CD4-positive, alpha-beta T cell treated with Interleukin-6 for 4 hours (primary cell): Measurements from ENCODE around the gene SETBP1.
"Not testable (repeated sequence)": the region's sequence is repeated elsewhere in the genome, so short reads cannot be mapped to it uniquely, and the experiment has no call there.

ENCODE experiments used
- DNase-seq: peaks from one replicate; pipeline ENCODE4 v3.0.0-alpha.2; 2020; ENCODE audit warnings: mixed read lengths

SETBP1 gene

GRCh38 chr18:44796429-44797428, 116.0 kb downstream of the SETBP1 start:
- DNase-seq = no peak

DNA sequence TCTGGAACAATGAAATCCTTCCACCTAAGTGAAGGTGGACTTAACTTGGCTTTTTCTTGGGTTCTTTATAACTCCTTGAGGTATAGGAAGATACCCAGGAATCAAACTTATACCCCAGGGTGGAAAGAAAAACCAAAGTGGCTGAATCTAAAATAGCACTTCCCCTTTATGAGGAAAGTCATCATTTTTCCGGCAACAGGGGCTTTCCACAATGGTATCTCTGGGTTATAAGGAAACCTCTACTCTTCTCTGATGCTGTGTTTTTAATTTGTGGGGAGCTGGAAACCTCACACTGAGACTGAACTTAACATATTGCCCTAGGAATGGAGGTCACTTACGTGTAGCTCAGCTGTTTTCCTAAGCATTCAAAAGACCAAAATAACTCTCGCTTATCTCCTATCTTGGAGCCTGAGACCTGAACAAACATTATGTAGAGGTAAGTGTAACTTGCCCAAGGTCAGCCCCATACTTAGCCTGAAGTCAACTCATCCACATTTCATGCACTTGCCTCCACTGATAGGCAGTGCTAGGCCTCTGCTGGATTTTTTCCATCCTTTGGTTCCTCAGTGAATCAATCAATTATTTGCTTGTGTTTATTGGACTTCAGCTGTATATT, 117.9 kb downstream of the SETBP1 start:
- DNase-seq = no peak

DNA sequence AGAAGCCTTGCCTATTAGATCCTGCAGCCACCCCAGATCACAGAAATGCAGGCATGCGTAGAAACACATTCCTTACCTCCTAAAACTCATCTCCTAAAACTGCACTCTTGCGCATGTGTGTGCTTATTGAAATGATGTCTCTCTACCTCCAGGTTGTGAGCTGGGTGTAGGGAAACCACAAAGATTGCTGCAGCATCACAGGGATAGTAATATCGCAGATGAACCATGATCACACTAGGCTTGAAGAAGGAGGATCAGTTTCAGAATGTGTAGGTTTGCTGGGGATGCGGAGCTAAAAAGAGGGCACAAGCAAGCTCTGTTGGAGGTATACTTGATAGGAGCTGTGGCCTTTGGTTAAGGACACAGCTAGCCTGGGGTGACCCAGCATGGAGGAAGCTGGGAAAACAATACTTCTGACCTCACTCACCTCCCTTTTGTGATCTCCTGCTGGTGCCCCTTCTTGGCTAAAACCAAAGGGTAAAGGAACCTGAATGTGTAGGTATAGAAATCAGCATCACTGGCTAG, 118.8 kb downstream of the SETBP1 start:
- no peak for DNase-seq

GRCh38 chr18:44799907-44800421, 119.3 kb downstream of the SETBP1 start:
- no peak for DNase-seq

DNA sequence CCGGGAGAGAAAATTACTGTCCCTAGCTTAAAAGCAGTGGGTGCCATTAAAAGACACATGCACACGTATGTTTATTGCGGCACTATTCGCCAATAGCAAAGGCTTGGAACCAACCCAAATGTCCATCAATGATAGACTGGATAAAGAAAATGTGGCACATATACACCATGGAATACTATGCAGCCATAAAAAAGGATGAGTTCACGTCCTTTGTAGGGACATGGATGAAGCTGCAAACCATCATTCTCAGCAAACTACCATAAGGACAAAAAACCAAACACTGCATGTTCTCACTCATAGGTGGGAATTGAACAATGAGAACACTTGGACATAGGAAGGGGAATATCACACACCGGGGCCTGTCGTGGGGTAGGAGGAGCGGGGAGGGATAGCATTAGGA, 120.1 kb downstream of the SETBP1 start:
- DNase-seq = not testable (repeated sequence)

DNA sequence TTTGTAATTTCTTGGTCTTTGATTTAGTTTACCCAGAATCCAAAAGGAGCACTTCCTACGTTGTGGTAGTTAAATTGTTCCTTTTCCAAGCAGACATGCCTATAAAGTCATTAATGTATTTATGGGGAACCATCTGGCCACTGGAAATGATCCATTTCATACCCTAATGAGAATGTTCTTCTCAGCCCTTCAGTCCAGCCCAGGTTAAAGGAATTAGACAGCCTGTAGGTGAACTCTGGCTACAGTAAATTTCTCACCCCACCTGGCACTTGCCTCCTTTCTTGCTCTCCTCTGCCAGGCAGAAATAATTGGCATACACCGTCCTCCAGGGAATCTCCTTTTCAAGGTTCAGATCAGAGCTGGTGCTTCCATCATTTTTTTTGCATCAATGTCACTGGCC, 121.1 kb downstream of the SETBP1 start:
- DNase-seq = no peak

DNA sequence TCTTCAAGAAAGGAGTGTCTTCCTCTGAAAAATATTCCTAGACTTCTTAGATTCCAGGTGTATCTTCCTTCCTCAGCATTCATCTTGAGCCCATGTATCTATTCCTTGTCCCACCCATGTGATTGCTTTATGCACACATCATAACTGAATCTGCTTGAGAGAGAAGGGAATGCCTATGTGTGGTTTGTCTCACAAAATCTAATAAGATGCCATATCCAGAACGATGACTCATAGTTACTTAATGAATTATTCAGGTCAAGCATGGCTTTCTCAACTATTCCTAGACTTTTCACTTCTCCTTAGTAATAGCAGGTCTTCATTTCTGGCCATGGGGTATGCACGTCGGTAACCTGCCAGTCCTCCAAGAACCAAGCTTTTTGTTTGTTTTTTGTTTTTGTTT, 121.8 kb downstream of the SETBP1 start:
- no peak for DNase-seq

DNA sequence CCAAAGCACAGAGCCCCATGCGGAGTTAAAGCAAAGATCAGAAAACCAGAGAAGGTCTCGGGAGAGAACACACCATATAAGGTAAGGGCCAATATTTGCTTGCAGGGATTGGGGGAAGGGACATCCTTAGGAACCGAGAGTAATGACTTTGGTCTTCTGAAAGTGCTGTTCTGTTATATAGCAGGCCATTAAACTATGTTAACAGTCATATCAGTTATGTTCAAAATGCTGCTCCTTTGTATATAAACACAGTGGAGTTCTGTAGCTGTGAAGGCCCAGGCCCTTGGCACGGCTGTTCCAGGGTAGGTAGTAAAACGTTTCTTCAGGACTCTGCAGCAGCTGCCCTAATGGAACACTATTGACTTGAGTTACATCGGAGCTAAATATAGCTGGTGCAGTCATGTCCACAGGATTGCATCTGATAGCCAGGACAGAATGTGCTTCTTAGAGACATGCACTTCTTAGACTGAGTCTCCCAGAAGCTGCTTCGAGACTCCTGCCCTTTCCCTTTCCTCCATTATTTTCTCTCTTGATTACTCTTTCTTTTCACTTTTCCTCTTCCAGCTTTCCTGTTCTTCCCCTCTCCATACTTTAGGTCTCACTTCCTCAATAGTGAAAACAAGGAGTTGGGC, 122.4 kb downstream of the SETBP1 start:
- no peak for DNase-seq

- no peak for DNase-seq
These were observed 123.3 kb downstream of the SETBP1 start for GRCh38 chr18:44804033-44804432.

DNA sequence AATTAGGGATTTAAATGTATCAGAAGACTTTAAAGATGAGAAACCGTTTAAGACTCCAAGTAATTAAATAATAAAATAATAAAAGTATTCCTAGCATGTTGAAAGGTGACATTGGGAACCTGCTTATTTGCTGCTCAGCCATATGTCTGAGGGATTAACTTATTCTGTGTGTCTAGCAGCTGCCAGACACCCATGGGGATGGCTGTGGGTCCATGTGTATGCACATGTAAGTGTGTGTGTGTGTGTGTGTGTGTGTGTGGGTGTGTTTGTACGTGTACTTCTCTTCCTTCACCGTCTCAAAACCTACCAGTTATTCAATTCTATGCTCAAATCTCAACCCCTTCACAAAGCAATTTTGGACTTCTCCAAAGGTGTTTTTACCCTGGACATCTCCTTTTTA, 124.5 kb downstream of the SETBP1 start:
- no peak for DNase-seq

GRCh38 chr18:44805643-44806042, 125.0 kb downstream of the SETBP1 start:
- no peak for DNase-seq

DNA sequence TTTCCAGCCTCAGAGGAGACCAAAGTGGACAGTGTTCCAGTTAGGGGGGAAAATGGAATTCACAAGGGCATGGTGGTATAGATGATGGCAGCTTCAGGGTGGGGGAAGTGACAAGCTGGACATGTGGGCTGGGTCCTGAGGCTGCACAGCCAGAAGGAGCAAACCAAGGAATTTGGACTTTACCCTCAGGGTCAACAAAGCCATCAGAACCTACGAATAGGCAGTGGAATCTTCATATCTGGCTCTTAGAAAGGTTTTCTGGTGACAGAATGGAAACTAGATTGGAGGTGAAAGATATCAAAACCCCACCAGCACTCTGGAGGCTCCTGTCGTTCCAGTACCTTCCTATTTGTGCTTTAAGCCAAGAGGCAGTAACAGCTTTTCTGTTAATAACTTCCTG, 127.1 kb downstream of the SETBP1 start:
- DNase-seq = no peak

DNA sequence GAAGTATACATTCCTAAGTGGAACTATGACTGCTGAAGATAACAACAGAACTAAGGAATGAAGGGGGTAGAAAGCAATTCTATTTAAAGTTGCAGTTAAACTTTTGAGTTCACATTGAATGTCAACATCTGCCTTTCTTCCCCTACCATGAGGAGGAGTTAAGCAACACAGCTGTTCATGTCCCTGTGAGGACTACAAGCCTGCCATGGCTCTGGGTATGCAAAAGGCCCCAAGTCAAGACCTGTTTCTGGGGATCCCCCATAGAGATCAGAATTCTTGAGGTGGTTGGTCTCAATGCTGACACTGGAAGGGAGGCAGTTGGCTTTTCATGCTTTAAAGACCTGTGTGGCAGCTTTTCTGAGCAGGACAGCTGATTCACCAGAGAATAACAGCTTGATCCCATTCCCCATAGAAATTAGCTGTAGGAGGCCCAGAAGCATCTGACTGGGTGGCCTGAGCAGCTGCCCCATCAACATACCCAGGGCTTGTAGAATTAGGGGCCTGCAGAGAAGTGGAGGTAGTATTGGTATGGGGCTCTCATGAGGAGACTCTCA, 131.0 kb downstream of the SETBP1 start:
- no peak for DNase-seq

DNA sequence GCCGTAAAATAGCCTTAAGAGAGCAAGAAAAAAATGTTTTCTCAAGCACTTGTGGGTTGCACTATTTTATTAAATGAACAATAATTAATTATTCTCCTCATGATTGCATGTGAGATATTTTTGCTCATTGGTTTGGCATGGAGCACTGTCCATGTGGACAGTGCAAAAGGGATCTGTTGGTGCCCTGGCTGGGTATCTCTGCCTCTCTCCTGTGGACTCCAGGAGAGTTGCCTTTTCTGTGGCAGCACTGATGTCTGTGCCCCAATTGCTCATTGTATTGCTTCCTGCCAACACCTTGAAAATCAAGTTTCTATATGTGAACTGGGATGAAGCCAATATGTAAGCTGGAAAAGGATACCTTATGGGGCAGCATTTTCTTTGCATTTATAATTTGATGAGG, 131.7 kb downstream of the SETBP1 start:
- DNase-seq = no peak

GRCh38 chr18:44813586-44813985, 132.9 kb downstream of the SETBP1 start:
- DNase-seq = no peak

DNA sequence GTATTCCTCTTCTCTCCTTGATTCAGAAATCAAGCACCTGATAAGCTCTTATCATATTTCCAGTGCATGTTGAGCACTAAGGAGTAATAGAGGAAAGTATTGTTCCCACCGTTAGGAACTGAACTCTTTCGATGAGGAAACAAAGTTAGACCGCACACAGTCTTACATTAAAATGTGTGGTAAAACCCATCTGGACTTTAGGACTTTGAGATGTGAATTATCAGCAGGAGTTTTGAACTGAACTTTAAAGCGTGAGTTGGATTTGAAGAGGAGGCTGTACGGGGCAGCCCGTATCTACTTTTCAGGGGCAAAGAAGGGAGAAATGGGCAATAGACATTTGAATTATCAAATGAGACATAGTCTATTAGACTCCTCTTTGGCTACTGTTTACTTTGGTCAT, 134.4 kb downstream of the SETBP1 start:
- DNase-seq = no peak

DNA sequence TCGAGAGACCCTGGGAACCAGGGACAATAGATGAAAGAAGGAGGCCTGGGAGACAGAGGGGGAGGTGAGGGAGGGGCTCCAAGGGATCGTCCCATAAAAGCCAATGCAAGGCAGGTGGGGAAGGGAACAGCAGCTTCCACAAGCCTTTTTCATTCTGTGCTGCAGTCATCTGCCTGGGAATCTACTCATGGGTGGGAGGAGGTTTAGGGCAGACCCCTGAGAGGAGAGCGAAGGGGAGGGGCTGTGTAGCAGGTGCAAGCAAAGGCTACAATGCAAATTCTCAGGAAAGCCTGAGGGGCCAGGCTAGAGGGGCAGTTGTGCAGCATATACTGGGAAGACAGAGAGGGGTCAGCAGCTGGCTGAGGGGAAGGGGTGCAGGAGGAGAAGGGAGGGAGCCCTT, 135.4 kb downstream of the SETBP1 start:
- DNase-seq = no peak

- DNase-seq = no peak
These were observed 135.8 kb downstream of the SETBP1 start for GRCh38 chr18:44816477-44816876.

DNA sequence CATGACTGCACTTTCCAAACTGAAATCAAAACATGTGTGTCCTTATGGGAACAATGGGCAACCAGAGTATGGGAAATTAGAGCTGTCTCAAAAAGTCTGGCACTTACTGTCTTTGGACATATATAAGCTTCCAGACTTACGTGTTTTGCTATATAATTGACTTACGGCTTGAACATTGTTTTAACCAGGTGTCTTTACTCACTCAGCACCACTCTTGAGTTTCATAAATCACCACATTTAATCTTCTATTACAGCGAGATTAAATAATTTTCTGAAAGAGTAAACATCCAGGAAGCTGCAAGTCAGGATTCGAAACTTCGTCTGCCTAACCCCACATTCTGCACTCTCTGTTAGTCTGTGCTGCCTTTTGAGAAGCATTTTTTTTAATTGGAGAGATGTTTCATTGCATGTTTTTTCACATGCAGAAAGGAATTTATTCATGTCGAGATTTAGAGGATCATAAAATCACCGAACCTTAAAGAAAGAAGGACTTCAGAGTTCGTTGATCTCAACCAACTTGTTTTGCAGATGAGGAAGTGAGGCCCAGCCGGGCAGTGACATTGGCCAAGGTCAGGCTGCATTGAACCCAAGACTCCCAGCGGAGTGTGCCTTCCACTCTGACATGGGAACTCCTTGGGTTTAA, 137.3 kb downstream of the SETBP1 start:
- DNase-seq = no peak

- DNase-seq = no peak
These were observed 138.1 kb downstream of the SETBP1 start for GRCh38 chr18:44818668-44819403.

- no peak for DNase-seq
These were observed 139.3 kb downstream of the SETBP1 start for GRCh38 chr18:44819944-44820510.
